PC-3 (cell line): ENCODE measurements around the gene TACC2.

Experiments
- EZH2 ChIP-seq: fragments of 300-600 bp; sonication (generic); IDR thresholded peaks from one replicate; pipeline ENCODE4 v1.6.1; 2017; ENCODE audit warnings: antibody characterized with exemption, mild to moderate bottlenecking, low read length; ENCODE audit not compliant: unreplicated experiment
- TF ChIP-seq, protein P1 (sequence below): fragments of 300-600 bp; sonication (generic); conservative IDR thresholded peaks from 2 replicates; pipeline ENCODE4 v1.5.1; 2017; ENCODE audit warnings: antibody characterized with exemption, low read depth, mild to moderate bottlenecking, low read length

DNA sequence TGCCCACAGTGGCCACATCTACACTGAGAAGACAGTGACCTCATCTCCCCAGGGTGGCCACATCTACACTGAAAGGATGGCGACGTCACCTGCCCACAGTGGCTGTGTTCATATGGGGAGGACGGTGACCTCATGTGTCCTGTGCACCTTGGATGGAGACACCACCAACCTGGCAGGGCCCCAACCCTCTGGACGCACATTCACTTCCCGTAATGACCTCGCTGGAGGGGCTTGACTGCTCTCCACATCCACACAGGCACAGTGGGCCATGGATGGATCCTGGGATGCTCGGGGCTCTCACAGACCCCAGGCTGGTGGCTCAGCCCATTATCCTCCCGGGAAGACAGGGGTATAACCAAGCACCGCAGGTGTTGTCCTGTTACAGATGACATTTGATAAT lies 212.4 kb downstream of the TACC2 start:
- TF ChIP-seq, protein P1, sequence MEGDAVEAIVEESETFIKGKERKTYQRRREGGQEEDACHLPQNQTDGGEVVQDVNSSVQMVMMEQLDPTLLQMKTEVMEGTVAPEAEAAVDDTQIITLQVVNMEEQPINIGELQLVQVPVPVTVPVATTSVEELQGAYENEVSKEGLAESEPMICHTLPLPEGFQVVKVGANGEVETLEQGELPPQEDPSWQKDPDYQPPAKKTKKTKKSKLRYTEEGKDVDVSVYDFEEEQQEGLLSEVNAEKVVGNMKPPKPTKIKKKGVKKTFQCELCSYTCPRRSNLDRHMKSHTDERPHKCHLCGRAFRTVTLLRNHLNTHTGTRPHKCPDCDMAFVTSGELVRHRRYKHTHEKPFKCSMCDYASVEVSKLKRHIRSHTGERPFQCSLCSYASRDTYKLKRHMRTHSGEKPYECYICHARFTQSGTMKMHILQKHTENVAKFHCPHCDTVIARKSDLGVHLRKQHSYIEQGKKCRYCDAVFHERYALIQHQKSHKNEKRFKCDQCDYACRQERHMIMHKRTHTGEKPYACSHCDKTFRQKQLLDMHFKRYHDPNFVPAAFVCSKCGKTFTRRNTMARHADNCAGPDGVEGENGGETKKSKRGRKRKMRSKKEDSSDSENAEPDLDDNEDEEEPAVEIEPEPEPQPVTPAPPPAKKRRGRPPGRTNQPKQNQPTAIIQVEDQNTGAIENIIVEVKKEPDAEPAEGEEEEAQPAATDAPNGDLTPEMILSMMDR: no peak
- no peak for TF ChIP-seq EZH2
